Nephron progenitor cell (in vitro differentiated cells): ENCODE measurements around the gene DNAH17.

Source experiments
- DNase-seq: peaks from one replicate; pipeline ENCODE4 v3.0.0; 2021
- H3K27ac Mint-ChIP-seq: 2 replicates; pipeline ENCODE4 v1.8.0; 2021; ENCODE audit warnings: mild to moderate bottlenecking, moderate library complexity, mixed read lengths
- H3K27me3 Mint-ChIP-seq: 2 replicates; pipeline ENCODE4 v1.8.0; 2021; ENCODE audit warnings: mild to moderate bottlenecking, low read depth, mixed read lengths; ENCODE audit not compliant: poor library complexity
- H3K36me3 Mint-ChIP-seq: 2 replicates; pipeline ENCODE4 v1.8.0; 2021; ENCODE audit warnings: low read depth, mixed read lengths
- H3K4me1 Mint-ChIP-seq: 2 replicates; pipeline ENCODE4 v1.8.0; 2021; ENCODE audit warnings: mixed read lengths
- H3K4me3 Mint-ChIP-seq: 2 replicates; pipeline ENCODE4 v1.8.0; 2021; ENCODE audit warnings: mild to moderate bottlenecking, moderate library complexity, mixed read lengths
- H3K9me3 Mint-ChIP-seq: 2 replicates; pipeline ENCODE4 v1.8.0; 2021; ENCODE audit warnings: mild to moderate bottlenecking, moderate library complexity, mixed read lengths
- CTCF ChIP-seq: fragments of 200-600 bp; sonication (generic); IDR thresholded peaks from 2 replicates; pipeline ENCODE4 v1.5.0; 2021; ENCODE audit warnings: antibody characterized with exemption

The DNAH17 gene

DNA sequence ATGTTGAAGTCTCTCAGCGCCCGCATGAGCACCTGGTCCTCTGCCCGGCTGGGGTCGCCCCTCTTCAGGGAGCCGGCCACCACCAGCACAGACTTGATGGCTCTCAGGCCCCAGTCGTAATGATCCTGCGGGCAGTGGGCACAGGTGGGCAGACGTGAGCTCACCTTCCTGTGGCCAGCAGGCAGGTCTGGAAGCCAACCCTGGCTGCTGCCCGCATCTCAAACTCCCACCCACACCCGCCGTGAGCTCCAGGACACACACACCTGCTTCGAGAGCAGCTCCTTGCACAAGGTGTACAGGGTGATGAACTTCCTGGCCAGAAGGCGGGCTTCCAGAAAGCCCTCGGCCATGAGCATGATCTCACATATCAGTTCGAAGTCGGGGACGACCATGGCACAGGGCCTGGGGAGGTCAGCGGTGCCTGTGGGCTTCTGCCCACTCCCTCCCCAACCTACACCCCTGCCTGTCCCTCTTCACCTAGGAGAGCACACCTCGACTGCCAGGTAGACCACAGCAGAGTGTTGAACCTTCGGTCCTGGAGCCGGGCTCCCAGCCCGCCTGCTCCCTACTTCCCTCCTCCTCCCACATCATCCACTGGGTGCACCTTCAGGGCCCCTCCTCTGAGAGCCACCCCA lies 82.4 kb downstream of the DNAH17 start:
- Mint-ChIP-seq H3K27ac (no peak overlapping the region), H3K4me3 (no peak overlapping the region), H3K27me3 (peaks cover 15% of the 10 kb centered on the region), H3K9me3 (no peaks in the 10 kb centered on the region), H3K4me1 (peaks cover 25% of the 10 kb centered on the region), H3K36me3 (no peaks in the 10 kb centered on the region)
- DNase-seq, result no peak
- TF ChIP-seq CTCF, result no peak

DNA sequence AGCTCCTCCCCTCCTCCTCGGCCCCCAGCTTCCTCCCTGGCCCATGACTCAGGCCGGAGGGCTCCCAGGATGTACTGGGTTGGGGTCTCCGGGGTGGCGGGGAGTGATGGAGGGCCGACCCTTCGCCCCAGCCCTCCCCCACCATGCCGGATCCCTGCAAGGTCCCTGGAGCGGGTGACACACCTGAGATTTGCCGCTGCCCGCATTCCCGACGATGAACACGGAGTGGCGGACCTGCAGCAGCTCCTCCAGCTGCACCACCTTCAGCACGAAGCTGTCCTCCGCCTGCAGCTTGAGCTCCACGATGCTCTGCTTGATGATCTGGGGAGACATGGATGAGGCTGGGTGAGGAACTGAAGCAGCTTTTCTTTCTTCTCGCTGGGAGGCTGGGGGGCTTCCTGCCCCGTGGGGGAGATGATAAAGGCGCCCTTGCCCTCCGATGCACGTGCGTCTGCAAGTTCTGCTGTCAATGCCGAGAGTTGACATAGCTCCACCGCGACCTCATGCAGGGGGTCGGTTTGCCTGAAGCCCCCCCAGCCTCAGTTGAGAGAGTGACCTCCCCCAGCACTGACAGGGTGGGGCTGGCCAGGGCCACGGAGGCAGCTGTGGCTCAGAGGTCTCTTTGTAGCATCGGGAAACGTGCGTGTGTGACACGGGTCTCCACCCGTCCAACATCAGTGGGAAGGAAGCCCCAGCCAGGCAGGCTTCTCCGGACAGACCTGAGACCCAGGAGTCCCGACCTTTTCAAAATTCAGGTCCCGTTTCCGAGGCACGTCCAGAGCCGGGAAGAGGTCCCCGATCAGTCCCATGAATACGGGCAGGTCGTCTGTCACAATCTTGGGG lies 83.1 kb downstream of the DNAH17 start:
- Mint-ChIP-seq H3K27ac (no peak overlapping the region), H3K36me3 (no peaks in the 10 kb centered on the region), H3K4me3 (no peak overlapping the region), H3K27me3 (peaks cover 15% of the 10 kb centered on the region), H3K4me1 (peaks cover 20% of the 10 kb centered on the region), H3K9me3 (no peaks in the 10 kb centered on the region)
- no peak for TF ChIP-seq CTCF
- no peak for DNase-seq

DNA sequence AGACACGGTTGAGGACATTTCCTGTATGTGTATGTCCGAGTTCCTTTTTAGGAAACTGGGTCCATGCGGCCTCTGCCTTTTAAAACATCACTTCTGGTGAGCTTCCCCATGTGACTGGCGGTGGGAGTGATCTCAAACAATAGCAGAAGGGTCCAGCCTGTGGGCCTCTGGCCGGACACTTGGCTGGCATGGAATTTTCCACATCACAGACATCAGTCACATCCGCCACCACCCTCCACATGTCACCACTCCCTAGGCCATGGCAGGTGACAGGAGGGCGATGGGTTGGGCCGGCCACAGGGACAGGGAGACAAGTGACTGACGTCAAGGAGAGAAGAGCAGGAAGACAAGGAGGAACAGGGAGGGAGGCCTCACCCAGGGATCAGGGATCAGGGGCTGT lies 83.7 kb downstream of the DNAH17 start:
- Mint-ChIP-seq H3K9me3 (no peaks in the 10 kb centered on the region), H3K27me3 (peaks cover 14% of the 10 kb centered on the region), H3K36me3 (no peaks in the 10 kb centered on the region), H3K27ac (no peak overlapping the region), H3K4me3 (no peak overlapping the region), H3K4me1 (peaks cover 14% of the 10 kb centered on the region)
- DNase-seq, result no peak
- no peak for TF ChIP-seq CTCF

GRCh38 chr17:78492116-78492799 lies 84.9 kb downstream of the DNAH17 start:
- H3K4me3 Mint-ChIP-seq, result no peak overlapping the region
- no peak for TF ChIP-seq CTCF

GRCh38 chr17:78491236-78492115 lies 85.7 kb downstream of the DNAH17 start:
- Mint-ChIP-seq H3K36me3 (no peaks in the 10 kb centered on the region), H3K27ac (no peak overlapping the region), H3K27me3 (peaks cover 22% of the 10 kb centered on the region), H3K4me3 (no peak overlapping the region), H3K9me3 (no peaks in the 10 kb centered on the region), H3K4me1 (peaks cover 11% of the 10 kb centered on the region)
- no peak for DNase-seq
- no peak for TF ChIP-seq CTCF

More at GRCh38 chr17:78492116-78492799, 84.9 kb downstream of the DNAH17 start:
- Mint-ChIP-seq H3K27me3 (peaks cover 16% of the 10 kb centered on the region), H3K36me3 (no peaks in the 10 kb centered on the region), H3K4me1 (peaks cover 11% of the 10 kb centered on the region), H3K27ac (no peak overlapping the region), H3K9me3 (no peaks in the 10 kb centered on the region)
- no peak for DNase-seq
